H1 (cell line): Measurements from ENCODE around the gene CAPN2. TPM values are rescaled to one million over a fixed set of nuclear protein-coding genes. Genes with fewer than 3 reads are reported as not detected.

Experiments used
- CTCF ChIA-PET: fragments of 300-600 bp; sonication (Branson Sonifier 250); formaldehyde crosslinking; loops from one replicate; lab custom pipeline; 2021; ENCODE audit not compliant: partially characterized antibody; lab: Charles Lee
- POLR2A ChIA-PET: fragments of 300-600 bp; sonication (Branson Sonifier 250); formaldehyde crosslinking; loops from one replicate; lab custom pipeline; 2021; ENCODE audit warnings: inconsistent platforms; ENCODE audit not compliant: partially characterized antibody; lab: Charles Lee
- DNase-seq, 2 experiments: peaks; one replicate each; pipeline versions ENCODE4 v3.0.0 to v3.0.0-alpha.2; 2010 to 2022; ENCODE audit warnings: low spot score in 2 of 2, low read depth in 1 of 2, mixed read lengths in 1 of 2
- FAIRE-seq: peaks from 2 replicates; lab custom pipeline; 2011; peaks lifted over from hg19 to GRCh38; lab: Jason Lieb, UNC
- H2AFZ ChIP-seq: 2 replicates; pipeline ENCODE4 v1.8.1; 2012; ENCODE audit warnings: low read length, inconsistent platforms
- H2AK5ac ChIP-seq: 2 replicates; pipeline ENCODE4 v1.6.1; 2013; ENCODE audit warnings: low read depth, low read length
- H2BK120ac ChIP-seq: replicated peaks from 2 replicates; pipeline ENCODE3; 2013; ENCODE audit warnings: low read depth, low read length, inconsistent platforms
- H2BK12ac ChIP-seq: 2 replicates; pipeline ENCODE4 v1.6.1; 2013; ENCODE audit warnings: low read depth, low read length
- H2BK15ac ChIP-seq: 2 replicates; pipeline ENCODE4 v1.6.1; 2013; ENCODE audit warnings: low read length
- H2BK20ac ChIP-seq: 2 replicates; pipeline ENCODE4 v1.6.1; 2013; ENCODE audit warnings: low read length
- H2BK5ac ChIP-seq: 2 replicates; pipeline ENCODE4 v1.6.1; 2013; ENCODE audit warnings: low read depth, low read length
- H3K14ac ChIP-seq: 2 replicates; pipeline ENCODE4 v1.6.1; 2013; ENCODE audit warnings: inconsistent platforms; ENCODE audit not compliant: insufficient read length
- H3K18ac ChIP-seq: 2 replicates; pipeline ENCODE4 v1.6.1; 2013; ENCODE audit warnings: low read length; ENCODE audit errors: extremely low read depth
- H3K23ac ChIP-seq: 2 replicates; pipeline ENCODE4 v1.6.1; 2013; ENCODE audit warnings: inconsistent platforms; ENCODE audit not compliant: insufficient read length
- H3K23me2 ChIP-seq: 2 replicates; pipeline ENCODE4 v1.6.1; 2013; ENCODE audit warnings: low read depth, low read length
- H3K27ac ChIP-seq: 2 replicates; pipeline ENCODE4 v1.6.1; 2011; ENCODE audit warnings: low read depth, low read length, inconsistent platforms
- H3K27me3 ChIP-seq, 4 experiments: replicated peaks in 1 of 4; 1 replicate in 1 of 4; 2 replicates in 3 of 4; pipeline versions ENCODE4 v1.6.1 to v1.8.1; 2011 to 2013; ENCODE audit warnings: low read length in 3 of 4, mild to moderate bottlenecking in 3 of 4, inconsistent platforms in 2 of 4, mixed read lengths in 2 of 4, moderate library complexity in 1 of 4; ENCODE audit not compliant: control insufficient read depth in 3 of 4, insufficient read depth in 3 of 4; ENCODE audit errors: extremely low read depth in 1 of 4
- H3K36me3 ChIP-seq, 4 experiments: 2 replicates each; pipeline versions ENCODE4 v1.6.1 to v1.8.1; 2011 to 2013; ENCODE audit warnings: mild to moderate bottlenecking in 4 of 4, low read length in 3 of 4, moderate library complexity in 2 of 4, control low read depth in 1 of 4, inconsistent platforms in 1 of 4; ENCODE audit not compliant: insufficient read depth in 4 of 4, control insufficient read depth in 2 of 4
- H3K4ac ChIP-seq: replicated peaks from 2 replicates; pipeline ENCODE3; 2013; ENCODE audit warnings: low read length, low read depth, mixed read lengths, inconsistent platforms; ENCODE audit not compliant: insufficient read length
- H3K4me1 ChIP-seq, 4 experiments: replicated peaks in 1 of 4; 1 replicate in 1 of 4; 2 replicates in 3 of 4; pipeline versions ENCODE4 v1.6.1 to v1.8.1; 2011 to 2013; ENCODE audit warnings: low read length in 3 of 4, inconsistent platforms in 2 of 4, mixed read lengths in 1 of 4; ENCODE audit not compliant: insufficient read depth in 4 of 4, control insufficient read depth in 3 of 4
- H3K4me2 ChIP-seq, 2 experiments: 2 replicates each; pipeline versions ENCODE4 v1.6.1 to v1.8.1; 2011 to 2013; ENCODE audit warnings: low read depth in 2 of 2, low read length in 2 of 2, control low read depth in 1 of 2, inconsistent platforms in 1 of 2, mild to moderate bottlenecking in 1 of 2; ENCODE audit not compliant: insufficient read depth in 1 of 2
- H3K4me3 ChIP-seq, 4 experiments: fragments of 200-600, 300-600 bp in 1 of 4; sonication (generic), shearing (Covaris generic), sonication (Bioruptor Twin) in 1 of 4; 2 replicates each; pipeline versions ENCODE4 v1.5.1 to v1.8.1; 2011 to 2016; ENCODE audit warnings: low read length in 4 of 4, low read depth in 3 of 4, control low read depth in 2 of 4, inconsistent platforms in 2 of 4, mild to moderate bottlenecking in 2 of 4, mixed read lengths in 1 of 4, moderate library complexity in 1 of 4; ENCODE audit not compliant: insufficient read depth in 2 of 4; ENCODE audit errors: extremely low read depth in 1 of 4
- H3K56ac ChIP-seq: replicated peaks from 2 replicates; pipeline ENCODE3; 2013; ENCODE audit warnings: low read depth, mild to moderate bottlenecking, mixed read lengths, low read length, inconsistent platforms; ENCODE audit not compliant: insufficient read length
- H3K79me1 ChIP-seq: 2 replicates; pipeline ENCODE4 v1.6.1; 2013; ENCODE audit warnings: low read depth, low read length, control low read depth
- H3K79me2 ChIP-seq, 2 experiments: 2 replicates each; pipeline versions ENCODE4 v1.6.1 to v1.8.1; 2012 to 2013; ENCODE audit warnings: low read length in 2 of 2, mild to moderate bottlenecking in 2 of 2, inconsistent platforms in 1 of 2; ENCODE audit not compliant: insufficient read depth in 2 of 2, control insufficient read depth in 1 of 2
- H3K9ac ChIP-seq, 4 experiments: replicated peaks in 1 of 4; 1 replicate in 1 of 4; 2 replicates in 3 of 4; pipeline versions ENCODE4 v1.6.1 to v1.8.1; 2011 to 2013; ENCODE audit warnings: low read depth in 3 of 4, low read length in 3 of 4, control low read depth in 2 of 4, mild to moderate bottlenecking in 2 of 4, moderate library complexity in 2 of 4, inconsistent platforms in 1 of 4; ENCODE audit errors: extremely low read depth in 1 of 4
- H3K9me3 ChIP-seq, 2 experiments: 2 replicates each; pipeline versions ENCODE4 v1.6.1 to v1.8.1; 2012 to 2013; ENCODE audit warnings: mild to moderate bottlenecking in 2 of 2, moderate library complexity in 2 of 2, control low read depth in 1 of 2, inconsistent platforms in 1 of 2, low read depth in 1 of 2, low read length in 1 of 2, mixed read lengths in 1 of 2; ENCODE audit not compliant: insufficient read depth in 2 of 2
- H4K20me1 ChIP-seq, 2 experiments: replicated peaks in 1 of 2; 2 replicates each; pipeline versions ENCODE3 to v1.8.1; 2011 to 2013; ENCODE audit warnings: inconsistent platforms in 2 of 2, low read length in 2 of 2, mild to moderate bottlenecking in 1 of 2; ENCODE audit not compliant: insufficient read depth in 2 of 2, control insufficient read depth in 1 of 2
- H4K5ac ChIP-seq: 2 replicates; pipeline ENCODE4 v1.6.1; 2013; ENCODE audit warnings: low read length, low read depth, mixed read lengths, inconsistent platforms; ENCODE audit not compliant: insufficient read length
- H4K8ac ChIP-seq: 2 replicates; pipeline ENCODE4 v1.8.0; 2013; ENCODE audit warnings: mild to moderate bottlenecking, moderate library complexity, low read length, inconsistent platforms; ENCODE audit not compliant: insufficient read depth; ENCODE audit errors: extremely low read depth
- H4K91ac ChIP-seq: replicated peaks from 2 replicates; pipeline ENCODE3; 2013; ENCODE audit warnings: low read length, mixed read lengths, inconsistent platforms; ENCODE audit not compliant: insufficient read length
- KDM5A ChIP-seq: fragments of 200-600 bp; IDR thresholded peaks from 2 replicates; pipeline ENCODE4 v1.7.1; 2012; ENCODE audit warnings: mild to moderate bottlenecking, low read length, inconsistent platforms, mixed read lengths
- SP4 ChIP-seq: IDR thresholded peaks from 2 replicates; pipeline ENCODE4 v1.6.1; 2012; ENCODE audit warnings: low read length, inconsistent platforms
- SUZ12 ChIP-seq: fragments of 200-600 bp; sonication (generic); IDR thresholded peaks from 2 replicates; pipeline ENCODE4 v1.6.1; 2012; ENCODE audit warnings: mild to moderate bottlenecking, inconsistent platforms, low read length, moderate library complexity, mixed read lengths
- USF2 ChIP-seq: IDR thresholded peaks from 2 replicates; pipeline ENCODE4 v1.6.1; 2011; ENCODE audit warnings: low read length, improper control_type of control experiment
- WGBS, 2 experiments: shearing (Covaris generic) in 1 of 2; methylation state at CpG; one replicate each; pipeline versions ENCODE4 v1.1.6 to v1.1.7; 2013 to 2015; ENCODE audit warnings: low lambda C conversion rate in 2 of 2, mixed read lengths in 2 of 2, inconsistent platforms in 1 of 2, low coverage in 1 of 2, missing lambda C conversion rate in 1 of 2; ENCODE audit not compliant: insufficient replicate concordance in 2 of 2, insufficient coverage in 1 of 2, insufficient read length in 1 of 2; ENCODE audit errors: extremely low coverage in 1 of 2, missing lambda C conversion rate in 1 of 2; 5-methylcytosine and 5-hydroxymethylcytosine counted together
- polyA plus RNA-seq, 7 experiments: library from polyadenylated mRNA; depleted of rRNA in 3 of 7; stranded (reverse) in 5 of 7; unstranded in 2 of 7; fragments of >200 nt in 5 of 7; fragments of 200-250 nt in 2 of 7; gene quantifications; 1 replicate in 5 of 7; 2 replicates in 1 of 7; 4 replicates in 1 of 7; pipeline versions ENCODE4 v1.2.1 to v1.2.3, GENCODE V29; 2011 to 2013; ENCODE audit warnings: missing spikeins in 2 of 7, mixed read lengths in 2 of 7
- total RNA-seq: library from RNA; stranded (reverse); fragmentation: NEBNext Ultra II Directional; extraction: Animal tissue kit (Norgen Biotek cat#: 25700); gene quantifications from 2 replicates; pipeline ENCODE4 v1.2.1, GENCODE V29; 2021

The CAPN2 gene
- total and polyA plus RNA-seq, 2 of the 8 experiments (the other 6 are each of a cell fraction or from before 2014, with no cell fraction given) = 9.2 to 10.3 TPM

GRCh38 chr1:223824712-223825111 is 112.4 kb downstream of the CAPN2 start:
- Histone ChIP-seq H4K20me1 (peaks cover 13 to 17% of the 10 kb centered on the region in 2 experiments), H3K79me2 (peaks cover 33 to 93% of the 10 kb centered on the region in 2 experiments), H2BK120ac (no peak overlapping the region), H3K79me1 (peaks cover 25% of the 10 kb centered on the region), H3K27me3 (no peaks in the 10 kb centered on the region), H4K8ac (no peak overlapping the region), H3K4me2 (no peak overlapping the region), H2BK15ac (no peak overlapping the region), H4K5ac (no peak overlapping the region), H2AK5ac (no peak overlapping the region), H3K9me3 (no peaks in the 10 kb centered on the region), H3K36me3 (peaks cover 0 to 18% (median 2%) of the 10 kb centered on the region in 4 experiments; a peak in 4 of 8 replicates), H3K56ac (no peak overlapping the region), H4K91ac (no peak overlapping the region), H2BK5ac (no peak overlapping the region), H3K4me1 (peaks cover 0 to 7% (median 3%) of the 10 kb centered on the region in 4 experiments; a peak in 5 of 7 replicates), H3K14ac (no peak overlapping the region), H3K27ac (no peak overlapping the region), H3K23ac (no peak overlapping the region), H2AFZ (no peak overlapping the region), H2BK12ac (no peak overlapping the region), H3K23me2 (no peaks in the 10 kb centered on the region; the same call in 1 of the 2 replicates), H3K4ac (no peak overlapping the region), H3K4me3 (no peak overlapping the region), H3K9ac (no peak overlapping the region), H3K18ac (no peak overlapping the region), H2BK20ac (no peak overlapping the region)
- TF ChIP-seq KDM5A (no peak), USF2 (no peak), SP4 (no peak), SUZ12 (no peak)
- FAIRE-seq (no peak), DNase-seq (no peak)
- WGBS, 2 experiments = 84% methylated on average over 4 of the region's 4 CpGs; no CpG with 5 or more reads in 1 of the 2 experiments
- CTCF ChIA-PET = interaction anchor here (2.1 kb wide), 1 partner anchor 13 kb away, joined by 16 read pairs; no protein-coding TSS in a partner anchor
- POLR2A ChIA-PET = interaction anchor here (0.6 to 4.9 kb wide), 3 partner anchors 13 to 303 kb away, joined by 3 to 28 read pairs (median 5); partner anchors contain the start of gene TP53BP2
